ENCODE results near the gene AMACR.
"Not testable (repeated sequence)": the region's sequence is repeated elsewhere in the genome, so short reads cannot be mapped to it uniquely, and the experiment has no call there.

The AMACR gene

DNA sequence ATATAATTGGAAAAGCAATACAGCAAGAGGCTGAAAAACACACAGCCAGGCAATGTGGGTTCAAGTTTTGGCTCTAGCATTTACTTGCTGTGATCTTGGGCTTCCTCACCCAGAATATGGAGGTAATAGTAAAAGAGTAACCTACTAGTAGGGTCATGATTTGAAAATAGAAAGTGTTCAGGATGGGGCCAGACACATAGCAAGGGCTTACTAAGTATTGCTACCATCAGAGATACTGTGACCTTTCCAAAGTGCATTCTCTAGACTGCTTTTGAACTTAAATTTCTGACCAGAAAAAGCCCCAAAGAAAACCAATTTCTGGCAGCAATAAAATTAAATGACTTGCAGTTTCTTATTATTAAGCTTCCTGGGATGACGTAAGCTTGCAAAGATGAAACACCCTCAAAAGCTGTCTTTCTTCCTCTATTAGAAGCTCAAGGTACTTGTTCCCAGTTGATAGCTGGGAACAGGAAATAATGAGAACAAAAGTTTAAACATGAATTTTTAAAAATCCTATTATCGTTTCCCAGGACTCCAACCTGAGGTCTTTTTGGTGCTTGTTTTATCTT, 43.6 kb downstream of the AMACR start:
- DNase-seq, result no peak

DNA sequence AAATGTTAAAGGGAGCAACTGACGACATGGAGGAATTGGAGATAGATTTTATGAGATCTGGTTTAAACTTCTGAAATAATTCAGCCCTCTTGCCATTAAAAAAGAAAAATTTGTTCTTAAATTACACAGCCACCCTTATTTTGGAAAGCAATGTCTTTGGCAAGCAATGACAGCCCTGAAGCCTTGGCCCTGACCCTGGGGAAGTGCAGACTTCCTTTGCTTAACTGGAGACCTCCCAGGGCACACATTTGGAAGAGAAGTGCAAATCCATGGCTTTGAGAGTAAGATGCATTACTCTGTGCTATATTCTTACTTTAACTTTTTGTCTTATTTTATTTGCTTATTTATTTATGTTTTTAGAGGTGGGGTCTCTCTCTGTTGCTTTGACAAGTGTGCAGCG, 49.7 kb downstream of the AMACR start:
- DNase-seq, result no peak

DNA sequence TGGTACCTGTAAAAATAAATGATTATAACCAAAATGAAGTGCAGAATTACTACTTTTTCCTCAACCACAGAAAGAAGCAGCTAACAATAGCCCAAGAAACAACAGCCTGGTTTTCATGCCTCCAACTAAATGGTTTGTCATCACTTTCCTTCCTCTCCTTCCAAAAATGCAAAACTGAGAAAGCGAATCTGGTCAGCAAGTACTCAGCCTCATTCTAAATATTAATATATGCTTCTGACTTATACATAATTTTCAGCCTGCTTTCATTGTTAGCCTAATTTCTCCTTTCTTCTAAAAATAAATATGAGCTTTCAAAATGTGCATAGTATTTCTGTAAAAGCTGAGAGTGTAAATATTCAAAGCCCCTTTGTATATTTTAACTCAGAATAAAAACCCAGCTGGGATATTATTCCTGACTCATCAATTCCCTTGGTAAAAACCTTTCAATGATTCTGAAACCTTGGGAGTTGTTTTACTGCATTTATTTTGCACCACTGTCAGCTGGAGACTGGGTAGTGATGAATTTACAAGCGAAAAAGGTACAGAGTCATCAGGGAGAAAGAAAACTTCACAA, 50.2 kb downstream of the AMACR start:
- no peak for DNase-seq

DNA sequence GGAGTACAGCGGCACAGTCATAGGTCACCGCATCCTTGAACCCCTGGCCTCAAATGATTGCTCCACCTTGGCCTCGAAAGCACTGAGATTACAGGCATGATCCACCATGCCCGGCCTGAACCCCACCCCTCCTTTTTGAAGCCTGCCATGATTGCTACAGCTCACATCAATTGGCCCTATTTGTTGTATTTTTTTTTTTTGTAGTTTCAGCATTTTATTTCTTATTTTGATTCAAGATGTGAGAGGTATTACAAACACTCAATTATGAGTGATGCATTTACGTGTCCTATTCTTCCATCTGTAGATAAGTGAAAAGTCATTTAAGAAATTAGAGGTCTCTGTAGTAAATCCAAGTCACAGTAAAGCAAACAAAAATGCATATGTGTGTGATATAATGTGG, 55.7 kb downstream of the AMACR start:
- DNase-seq, result not testable (repeated sequence)

DNA sequence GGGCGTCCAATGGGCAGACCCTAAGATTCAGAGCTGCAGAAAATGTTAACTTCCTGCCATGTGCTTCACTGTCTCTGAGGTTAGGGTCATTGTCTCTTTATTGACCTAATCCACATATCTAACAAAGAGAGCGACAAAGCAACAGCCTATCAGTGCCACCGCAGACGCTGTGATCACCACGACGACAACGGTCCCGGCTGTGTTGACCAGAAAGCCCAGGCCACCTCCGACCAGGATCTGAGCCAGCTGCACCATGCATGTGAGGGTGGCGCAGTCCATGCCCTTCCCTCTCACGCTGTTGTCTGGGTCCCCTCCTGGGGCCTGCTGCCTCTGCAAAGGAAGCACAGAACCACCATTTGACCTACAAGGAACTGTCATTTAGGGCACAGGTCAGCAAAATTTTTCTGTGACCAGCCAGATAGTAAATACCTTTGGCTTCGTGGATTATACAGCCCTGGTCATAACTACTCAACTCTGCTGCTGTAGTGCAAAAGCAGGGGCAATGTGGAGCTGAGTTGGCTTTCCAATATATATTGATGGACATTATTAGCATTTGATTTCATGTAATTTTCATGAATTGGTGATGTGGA, 63.2 kb downstream of the AMACR start:
- no peak for DNase-seq

DNA sequence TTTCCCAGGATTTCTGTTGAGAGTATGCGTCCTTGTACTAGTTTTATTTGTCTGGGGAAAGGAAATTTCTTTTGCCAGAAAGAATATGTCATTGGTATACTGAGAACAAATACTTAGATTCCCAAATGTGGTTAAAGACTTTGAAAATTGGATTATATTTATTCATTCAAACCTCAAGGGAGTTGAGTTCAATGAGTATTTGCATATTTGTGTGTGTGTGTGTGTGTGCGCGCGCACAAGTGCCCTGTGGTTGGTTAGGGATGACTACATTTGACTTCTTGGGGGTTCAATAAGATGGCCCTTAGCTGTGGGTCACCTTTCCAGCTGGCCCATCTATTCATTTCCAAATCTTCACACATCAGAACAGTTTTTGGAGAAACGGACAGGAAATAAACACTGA, 66.8 kb downstream of the AMACR start:
- DNase-seq, result no peak

DNA sequence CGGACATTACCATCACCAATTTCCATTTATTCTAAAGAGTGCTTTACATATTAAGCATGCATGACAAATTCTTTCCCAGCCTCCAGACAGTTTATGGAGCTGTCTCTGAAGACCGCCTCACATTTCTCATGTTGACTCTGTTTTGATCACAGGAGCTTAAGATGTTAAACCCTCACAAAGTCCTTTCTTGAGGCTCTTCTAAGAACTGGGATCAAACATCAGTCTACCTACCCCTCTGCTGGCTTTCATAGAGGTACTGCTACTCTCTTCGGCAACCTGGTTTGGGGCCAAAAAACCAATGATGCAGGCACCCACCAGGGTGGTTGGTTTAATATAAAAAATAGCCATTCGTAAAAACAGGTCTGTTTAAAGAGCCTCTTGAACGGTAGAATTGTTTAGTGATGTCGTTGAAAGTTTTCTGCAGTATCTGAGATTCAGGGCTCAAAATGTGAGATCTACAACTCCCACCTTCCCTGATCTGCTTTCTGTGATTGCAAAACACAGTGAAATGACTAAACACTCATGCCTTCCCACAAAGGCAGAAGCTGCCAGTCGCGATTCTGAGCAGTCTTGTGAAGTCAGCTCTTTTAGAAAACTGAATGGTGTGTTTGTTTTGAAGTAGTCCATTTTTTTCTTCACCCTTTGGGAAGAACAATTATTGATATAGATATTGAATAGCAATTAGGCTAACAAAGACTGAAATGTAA, 68.1 kb downstream of the AMACR start:
- DNase-seq, result no peak

DNA sequence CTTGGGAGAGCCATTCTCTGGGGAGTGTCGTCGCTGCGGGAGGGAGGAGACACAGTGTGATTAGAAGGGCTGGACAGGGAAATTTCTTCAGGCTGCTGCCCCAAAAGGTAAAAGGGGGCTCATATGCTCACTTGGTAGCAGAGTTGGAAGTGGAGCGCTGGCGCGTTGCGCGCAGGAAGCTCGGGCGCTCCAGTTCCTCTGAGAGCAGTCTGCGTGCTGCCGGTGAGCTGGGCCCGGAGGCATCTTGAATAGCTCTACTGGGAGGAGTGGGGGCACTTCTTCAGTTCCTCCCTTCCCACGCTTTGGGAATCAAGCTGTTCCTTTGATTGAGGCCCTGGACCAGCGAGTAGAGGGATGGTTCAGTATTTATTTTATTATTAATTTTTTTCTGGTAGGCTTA, 69.0 kb downstream of the AMACR start:
- no peak for DNase-seq

DNA sequence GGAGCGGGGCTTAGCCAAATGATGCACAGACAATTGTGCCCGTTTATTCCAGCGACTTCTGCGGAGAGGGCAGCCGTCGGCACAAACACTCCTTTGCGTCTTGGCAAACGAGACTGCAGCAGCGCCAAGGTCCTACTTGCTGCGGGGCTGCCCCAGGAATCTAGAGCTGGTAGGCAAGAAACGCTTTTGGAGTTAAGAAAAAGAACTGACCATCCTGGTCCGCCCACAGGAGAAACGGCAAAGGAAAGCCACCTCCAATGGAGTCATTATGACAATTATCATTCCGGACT, 69.4 kb downstream of the AMACR start:
- no peak for DNase-seq

DNA sequence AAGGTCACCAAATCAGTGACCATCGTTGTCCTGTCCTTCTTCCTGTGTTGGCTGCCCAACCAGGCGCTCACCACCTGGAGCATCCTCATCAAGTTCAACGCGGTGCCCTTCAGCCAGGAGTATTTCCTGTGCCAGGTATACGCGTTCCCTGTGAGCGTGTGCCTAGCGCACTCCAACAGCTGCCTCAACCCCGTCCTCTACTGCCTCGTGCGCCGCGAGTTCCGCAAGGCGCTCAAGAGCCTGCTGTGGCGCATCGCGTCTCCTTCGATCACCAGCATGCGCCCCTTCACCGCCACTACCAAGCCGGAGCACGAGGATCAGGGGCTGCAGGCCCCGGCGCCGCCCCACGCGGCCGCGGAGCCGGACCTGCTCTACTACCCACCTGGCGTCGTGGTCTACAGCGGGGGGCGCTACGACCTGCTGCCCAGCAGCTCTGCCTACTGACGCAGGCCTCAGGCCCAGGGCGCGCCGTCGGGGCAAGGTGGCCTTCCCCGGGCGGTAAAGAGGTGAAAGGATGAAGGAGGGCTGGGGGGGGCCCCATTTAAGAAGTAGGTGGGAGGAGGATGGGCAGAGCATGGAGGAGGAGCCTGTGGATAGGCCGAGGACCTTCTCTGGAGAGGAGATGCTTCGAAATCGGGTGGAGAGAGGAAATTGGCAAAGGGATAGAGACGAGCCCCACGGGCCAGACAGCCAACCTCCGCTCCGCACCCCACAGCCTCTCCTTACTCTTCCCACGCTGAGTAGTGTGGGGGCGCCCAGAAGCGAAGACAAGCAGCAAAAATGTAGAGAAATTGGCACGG, 69.9 kb downstream of the AMACR start:
- no peak for DNase-seq

DNA sequence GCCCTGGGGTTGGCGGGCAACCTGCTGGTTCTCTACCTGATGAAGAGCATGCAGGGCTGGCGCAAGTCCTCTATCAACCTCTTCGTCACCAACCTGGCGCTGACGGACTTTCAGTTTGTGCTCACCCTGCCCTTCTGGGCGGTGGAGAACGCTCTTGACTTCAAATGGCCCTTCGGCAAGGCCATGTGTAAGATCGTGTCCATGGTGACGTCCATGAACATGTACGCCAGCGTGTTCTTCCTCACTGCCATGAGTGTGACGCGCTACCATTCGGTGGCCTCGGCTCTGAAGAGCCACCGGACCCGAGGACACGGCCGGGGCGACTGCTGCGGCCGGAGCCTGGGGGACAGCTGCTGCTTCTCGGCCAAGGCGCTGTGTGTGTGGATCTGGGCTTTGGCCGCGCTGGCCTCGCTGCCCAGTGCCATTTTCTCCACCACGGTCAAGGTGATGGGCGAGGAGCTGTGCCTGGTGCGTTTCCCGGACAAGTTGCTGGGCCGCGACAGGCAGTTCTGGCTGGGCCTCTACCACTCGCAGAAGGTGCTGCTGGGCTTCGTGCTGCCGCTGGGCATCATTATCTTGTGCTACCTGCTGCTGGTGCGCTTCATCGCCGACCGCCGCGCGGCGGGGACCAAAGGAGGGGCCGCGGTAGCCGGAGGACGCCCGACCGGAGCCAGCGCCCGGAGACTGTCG, 70.7 kb downstream of the AMACR start:
- DNase-seq, result no peak

DNA sequence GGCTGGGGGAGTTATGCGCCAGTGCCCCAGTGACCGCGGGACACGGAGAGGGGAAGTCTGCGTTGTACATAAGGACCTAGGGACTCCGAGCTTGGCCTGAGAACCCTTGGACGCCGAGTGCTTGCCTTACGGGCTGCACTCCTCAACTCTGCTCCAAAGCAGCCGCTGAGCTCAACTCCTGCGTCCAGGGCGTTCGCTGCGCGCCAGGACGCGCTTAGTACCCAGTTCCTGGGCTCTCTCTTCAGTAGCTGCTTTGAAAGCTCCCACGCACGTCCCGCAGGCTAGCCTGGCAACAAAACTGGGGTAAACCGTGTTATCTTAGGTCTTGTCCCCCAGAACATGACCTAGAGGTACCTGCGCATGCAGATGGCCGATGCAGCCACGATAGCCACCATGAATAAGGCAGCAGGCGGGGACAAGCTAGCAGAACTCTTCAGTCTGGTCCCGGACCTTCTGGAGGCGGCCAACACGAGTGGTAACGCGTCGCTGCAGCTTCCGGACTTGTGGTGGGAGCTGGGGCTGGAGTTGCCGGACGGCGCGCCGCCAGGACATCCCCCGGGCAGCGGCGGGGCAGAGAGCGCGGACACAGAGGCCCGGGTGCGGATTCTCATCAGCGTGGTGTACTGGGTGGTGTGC, 71.4 kb downstream of the AMACR start, which contains the start of gene RXFP3:
TSS of gene RXFP3 (plus strand) at position 6 of the 636 bp plus-strand sequence. CDS start at position 361, 355 bp downstream.
- DNase-seq, result no peak

Data from hippocampal formation (tissue), 2 donors.